Neural cell (in vitro differentiated cells): ENCODE data around the gene STXBP1.

Experiments
- CTCF ChIP-seq: fragments of 450-650 bp; IDR thresholded peaks from 2 replicates; pipeline ENCODE4 v1.5.1; 2014; ENCODE audit warnings: antibody characterized with exemption, mild to moderate bottlenecking, moderate library complexity; ENCODE audit not compliant: poor library complexity, severe bottlenecking
- EP300 ChIP-seq: fragments of 450-650 bp; conservative IDR thresholded peaks from 2 replicates; pipeline ENCODE4 v1.6.1; 2014; ENCODE audit warnings: antibody characterized with exemption, mild to moderate bottlenecking, moderate library complexity; ENCODE audit not compliant: poor library complexity, severe bottlenecking
- EZH2 ChIP-seq: fragments of 200-600, 300-800 bp; shearing (Covaris generic), sonication (generic); IDR thresholded peaks from 2 replicates; pipeline ENCODE4 v1.6.1; 2014; ENCODE audit warnings: antibody characterized with exemption, low read length, borderline replicate concordance, mild to moderate bottlenecking; ENCODE audit not compliant: insufficient read depth, poor library complexity, severe bottlenecking
- MXI1 ChIP-seq: fragments of 450-650 bp; conservative IDR thresholded peaks from 2 replicates; pipeline ENCODE4 v1.6.1; 2014; ENCODE audit warnings: antibody characterized with exemption, mild to moderate bottlenecking; ENCODE audit not compliant: poor library complexity, severe bottlenecking
- POLR2AphosphoS5 ChIP-seq: IDR thresholded peaks from 2 replicates; pipeline ENCODE4 v1.6.1; 2012
- RAD21 ChIP-seq: fragments of 450-650 bp; conservative IDR thresholded peaks from 2 replicates; pipeline ENCODE4 v1.6.1; 2014; ENCODE audit warnings: antibody characterized with exemption, mild to moderate bottlenecking, moderate library complexity
- REST ChIP-seq: IDR thresholded peaks from 2 replicates; pipeline ENCODE4 v1.6.1; 2012; ENCODE audit warnings: borderline replicate concordance
- SMC3 ChIP-seq: fragments of 450-650 bp; conservative IDR thresholded peaks from 2 replicates; pipeline ENCODE4 v1.6.1; 2014; ENCODE audit warnings: antibody characterized with exemption, mild to moderate bottlenecking, moderate library complexity; ENCODE audit not compliant: poor library complexity
- TAF1 ChIP-seq: IDR thresholded peaks from 2 replicates; pipeline ENCODE4 v1.6.1; 2012; ENCODE audit warnings: low read depth

GRCh38 chr9:127599550-127599891 lies 12.6 kb upstream of the STXBP1 start:
- TF ChIP-seq POLR2AphosphoS5 (no peak), CTCF (no peak), RAD21 (no peak), TAF1 (no peak), EZH2 (no peak), MXI1 (no peak), EP300 (no peak), REST (no peak), SMC3 (no peak)
